CD14-positive monocyte (primary cell): Measurements from ENCODE around the gene CIB4. TPM values are rescaled to one million over a fixed set of nuclear protein-coding genes. Genes with fewer than 3 reads are reported as not detected.

Source experiments
- DNase-seq, 3 donors: peaks; one replicate each; pipeline ENCODE4 v3.0.0-alpha.2; 2011 to 2022
- H2AFZ ChIP-seq: 2 replicates; pipeline ENCODE4 v1.6.0; 2012; ENCODE audit warnings: mild to moderate bottlenecking, low read depth, low read length, inconsistent platforms; ENCODE audit not compliant: insufficient read depth, poor library complexity, severe bottlenecking
- H3K27ac ChIP-seq, 2 donors: 1 replicate in 1 of 2; 2 replicates in 1 of 2; pipeline ENCODE4 v1.5.1; 2012 to 2013; ENCODE audit warnings: low read length in 2 of 2, control low read depth in 1 of 2, inconsistent platforms in 1 of 2, low read depth in 1 of 2, mild to moderate bottlenecking in 1 of 2
- H3K27me3 ChIP-seq, 2 donors: one replicate each; pipeline versions ENCODE4 v1.6.0 to v1.6.1; 2011 to 2013; ENCODE audit warnings: low read length in 2 of 2; ENCODE audit not compliant: control insufficient read depth in 2 of 2, insufficient read depth in 2 of 2
- H3K36me3 ChIP-seq, 2 donors: replicated peaks in 1 of 2; 1 replicate in 1 of 2; 2 replicates in 1 of 2; pipeline versions ENCODE4 v1.5.1 to v1.6.1; 2012 to 2013; ENCODE audit warnings: low read length in 2 of 2, control low read depth in 1 of 2, inconsistent platforms in 1 of 2, mild to moderate bottlenecking in 1 of 2; ENCODE audit not compliant: insufficient read depth in 2 of 2, control insufficient read depth in 1 of 2
- H3K4me1 ChIP-seq, 2 donors: 1 replicate in 1 of 2; 2 replicates in 1 of 2; pipeline versions ENCODE4 v1.5.1 to v1.6.1; 2012 to 2013; ENCODE audit warnings: low read length in 2 of 2, control low read depth in 1 of 2, inconsistent platforms in 1 of 2, mild to moderate bottlenecking in 1 of 2, moderate library complexity in 1 of 2; ENCODE audit not compliant: insufficient read depth in 2 of 2, control insufficient read depth in 1 of 2
- H3K4me2 ChIP-seq: replicated peaks from 2 replicates; pipeline ENCODE3; 2012; ENCODE audit warnings: low read length, moderate library complexity, mild to moderate bottlenecking; ENCODE audit not compliant: poor library complexity, severe bottlenecking; ENCODE audit errors: extremely low read depth
- H3K4me3 ChIP-seq, 3 experiments: fragments of 200-600 bp in 1 of 3; sonication (generic) in 1 of 3; replicated peaks in 1 of 3; 1 replicate in 2 of 3; 2 replicates in 1 of 3; pipeline ENCODE4 v1.5.1; 2011 to 2013; ENCODE audit warnings: low read length in 3 of 3, mild to moderate bottlenecking in 3 of 3, control low read depth in 2 of 3, low read depth in 2 of 3, inconsistent platforms in 1 of 3, moderate library complexity in 1 of 3
- H3K79me2 ChIP-seq: 2 replicates; pipeline ENCODE4 v1.6.0; 2012; ENCODE audit warnings: mild to moderate bottlenecking, control low read depth, inconsistent platforms, low read length, moderate library complexity; ENCODE audit not compliant: insufficient read depth
- H3K9ac ChIP-seq: 2 replicates; pipeline ENCODE4 v1.6.0; 2017; ENCODE audit warnings: low read length, mild to moderate bottlenecking; ENCODE audit not compliant: insufficient read depth, poor library complexity, severe bottlenecking
- H3K9me3 ChIP-seq, 2 donors: replicated peaks in 1 of 2; 1 replicate in 1 of 2; 2 replicates in 1 of 2; pipeline versions ENCODE4 v1.5.1 to v1.6.1; 2012 to 2013; ENCODE audit warnings: low read length in 2 of 2, control low read depth in 1 of 2; ENCODE audit not compliant: control insufficient read depth in 1 of 2, insufficient read depth in 1 of 2
- H4K20me1 ChIP-seq: 2 replicates; pipeline ENCODE4 v1.6.0; 2012; ENCODE audit warnings: mild to moderate bottlenecking, low read length, control low read depth, moderate library complexity; ENCODE audit not compliant: insufficient read depth
- H3K27ac Mint-ChIP-seq, 7 donors: one replicate each; pipeline ENCODE4 v1.8.0; 2020; ENCODE audit warnings: mild to moderate bottlenecking in 7 of 7, mixed read lengths in 7 of 7, moderate library complexity in 6 of 7, inconsistent platforms in 2 of 7
- H3K27me3 Mint-ChIP-seq, 3 donors: one replicate each; pipeline ENCODE4 v1.8.0; 2021 to 2022; ENCODE audit warnings: low read depth in 3 of 3, mild to moderate bottlenecking in 3 of 3, mixed read lengths in 3 of 3, moderate library complexity in 3 of 3, inconsistent platforms in 1 of 3
- H3K36me3 Mint-ChIP-seq, 2 donors: one replicate each; pipeline ENCODE4 v1.8.0; 2020; ENCODE audit warnings: mixed read lengths in 2 of 2, inconsistent platforms in 1 of 2, mild to moderate bottlenecking in 1 of 2
- H3K4me1 Mint-ChIP-seq: one replicate; pipeline ENCODE4 v1.8.0; 2020; ENCODE audit warnings: mild to moderate bottlenecking, mixed read lengths
- H3K4me3 Mint-ChIP-seq, 2 donors: one replicate each; pipeline ENCODE4 v1.8.0; 2020; ENCODE audit warnings: mild to moderate bottlenecking in 2 of 2, mixed read lengths in 2 of 2, moderate library complexity in 1 of 2
- H3K9me3 Mint-ChIP-seq, 7 donors: one replicate each; pipeline ENCODE4 v1.8.0; 2020 to 2022; ENCODE audit warnings: mixed read lengths in 7 of 7, mild to moderate bottlenecking in 6 of 7, moderate library complexity in 6 of 7, inconsistent platforms in 2 of 7
- WGBS: methylation state at CpG from one replicate; pipeline ENCODE4 v1.1.5; 2013; ENCODE audit warnings: missing lambda C conversion rate; ENCODE audit not compliant: insufficient coverage; 5-methylcytosine and 5-hydroxymethylcytosine counted together
- intact Hi-C, 2 donors: fragments of 100-400 bp; cut with micrococcal nuclease; formaldehyde crosslinking; loops; one replicate each; pipeline versions ENCODE4 v1.15.0 to v1.15.1; 2023
- polyA plus RNA-seq, 3 donors: library from polyadenylated mRNA; depleted of rRNA in 1 of 3; unstranded in 2 of 3; stranded (reverse) in 1 of 3; fragments of 300-500 nt in 2 of 3; fragments of >200 nt in 1 of 3; fragmentation: Illumina TruSeq in 2 of 3; gene quantifications; 1 replicate in 2 of 3; 2 replicates in 1 of 3; pipeline ENCODE4 v1.2.3, GENCODE V29; 2012 to 2021
- TF ChIP-seq, protein P1 (sequence below): fragments of 200-600 bp; IDR thresholded peaks from one replicate; pipeline ENCODE4 v1.8.0; 2022; ENCODE audit warnings: antibody characterized with exemption, mild to moderate bottlenecking

The CIB4 gene
- polyA plus RNA-seq, 3 donors: not detected

- H3K9me3 ChIP-seq: no peaks in the 10 kb centered on the region
- DNase-seq: no peak
- Mint-ChIP-seq H3K4me1 (peaks cover 12% of the 10 kb centered on the region), H3K27me3 (peaks cover 4 to 10% (median 8%) of the 10 kb centered on the region in 3 donors), H3K9me3 (peaks cover 0 to 2% (median 0%) of the 10 kb centered on the region in 7 donors), H3K27ac (no peak overlapping the region), H3K4me3 (no peak overlapping the region), H3K36me3 (no peaks in the 10 kb centered on the region)
- peaks cover 0 to 2% of the 10 kb centered on the region in 2 donors for H3K27me3 ChIP-seq
- H3K4me1 ChIP-seq: peaks cover 9 to 14% of the 10 kb centered on the region in 2 donors
- TF ChIP-seq, protein P1, sequence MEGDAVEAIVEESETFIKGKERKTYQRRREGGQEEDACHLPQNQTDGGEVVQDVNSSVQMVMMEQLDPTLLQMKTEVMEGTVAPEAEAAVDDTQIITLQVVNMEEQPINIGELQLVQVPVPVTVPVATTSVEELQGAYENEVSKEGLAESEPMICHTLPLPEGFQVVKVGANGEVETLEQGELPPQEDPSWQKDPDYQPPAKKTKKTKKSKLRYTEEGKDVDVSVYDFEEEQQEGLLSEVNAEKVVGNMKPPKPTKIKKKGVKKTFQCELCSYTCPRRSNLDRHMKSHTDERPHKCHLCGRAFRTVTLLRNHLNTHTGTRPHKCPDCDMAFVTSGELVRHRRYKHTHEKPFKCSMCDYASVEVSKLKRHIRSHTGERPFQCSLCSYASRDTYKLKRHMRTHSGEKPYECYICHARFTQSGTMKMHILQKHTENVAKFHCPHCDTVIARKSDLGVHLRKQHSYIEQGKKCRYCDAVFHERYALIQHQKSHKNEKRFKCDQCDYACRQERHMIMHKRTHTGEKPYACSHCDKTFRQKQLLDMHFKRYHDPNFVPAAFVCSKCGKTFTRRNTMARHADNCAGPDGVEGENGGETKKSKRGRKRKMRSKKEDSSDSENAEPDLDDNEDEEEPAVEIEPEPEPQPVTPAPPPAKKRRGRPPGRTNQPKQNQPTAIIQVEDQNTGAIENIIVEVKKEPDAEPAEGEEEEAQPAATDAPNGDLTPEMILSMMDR: no peak
- H2AFZ ChIP-seq: no peak overlapping the region
- no peak overlapping the region for H3K4me3 ChIP-seq
- H4K20me1 ChIP-seq: no peaks in the 10 kb centered on the region
- H3K79me2 ChIP-seq: no peaks in the 10 kb centered on the region
- intact Hi-C loops: no loop called here
- H3K27ac ChIP-seq: no peak overlapping the region
- no peak overlapping the region for H3K9ac ChIP-seq
- no peak overlapping the region for H3K4me2 ChIP-seq
- no peaks in the 10 kb centered on the region for H3K36me3 ChIP-seq
- 67% methylated on average over 3 of the region's 10 CpGs for WGBS
Observed at GRCh38 chr2:26615336-26615859, 25.8 kb downstream of the CIB4 start.

DNA sequence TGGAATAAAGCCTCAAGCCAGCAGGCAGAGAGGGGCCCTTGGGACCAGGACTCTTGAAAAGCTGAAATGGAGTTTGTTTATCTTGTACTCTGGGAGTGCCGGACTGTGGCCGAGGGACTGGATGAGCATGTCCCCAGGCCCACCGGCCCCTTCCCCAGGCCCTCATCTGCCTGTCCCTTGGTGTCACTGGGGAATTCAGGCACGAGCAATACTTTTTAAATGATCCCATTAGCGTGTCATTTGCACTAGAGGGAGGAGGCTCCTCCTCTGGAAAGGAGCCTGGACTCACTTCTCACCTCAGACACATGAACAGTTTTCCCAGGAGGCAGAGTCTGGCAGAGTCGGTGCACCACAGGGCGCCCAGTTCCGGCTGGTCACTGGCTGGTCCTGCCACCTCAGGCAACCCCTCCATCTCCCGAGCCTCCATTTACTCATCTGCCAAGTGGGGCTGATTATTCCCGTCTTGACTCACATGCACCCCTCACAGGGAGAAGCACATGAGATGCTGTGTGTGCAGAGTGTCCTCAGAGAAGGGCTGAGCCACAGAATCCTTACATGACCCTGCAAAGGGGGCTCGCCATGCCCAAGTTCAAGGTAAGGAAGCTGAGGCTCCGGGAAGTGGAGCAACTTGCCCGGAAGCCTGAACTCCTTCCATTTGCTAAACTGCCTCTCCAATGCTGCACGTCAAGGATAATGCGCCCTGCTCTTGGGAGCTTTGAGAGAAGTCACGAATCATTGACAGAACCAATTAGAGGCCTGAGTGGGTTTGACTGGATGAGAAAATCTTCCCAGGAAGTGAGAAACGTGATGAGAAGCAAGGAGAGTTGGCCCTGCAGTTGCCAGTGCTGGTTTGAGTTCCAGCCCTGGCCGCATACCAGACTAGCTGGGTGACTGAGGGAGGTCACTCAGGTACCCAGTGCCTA lies 26.7 kb downstream of the CIB4 start:
- Histone ChIP-seq H3K4me2 (no peak overlapping the region), H3K79me2 (no peaks in the 10 kb centered on the region), H2AFZ (no peak overlapping the region), H3K36me3 (no peaks in the 10 kb centered on the region), H3K27me3 (no peaks in the 10 kb centered on the region), H3K27ac (no peak overlapping the region), H4K20me1 (no peaks in the 10 kb centered on the region), H3K4me1 (peaks cover 6 to 13% of the 10 kb centered on the region in 2 donors), H3K9me3 (no peaks in the 10 kb centered on the region), H3K4me3 (no peak overlapping the region), H3K9ac (no peak overlapping the region)
- intact Hi-C loops: no loop called here
- no peak for DNase-seq
- H3K4me3 Mint-ChIP-seq: no peak overlapping the region
- H3K9me3 Mint-ChIP-seq: peaks cover 0 to 2% (median 0%) of the 10 kb centered on the region in 7 donors
- no peaks in the 10 kb centered on the region for H3K36me3 Mint-ChIP-seq
- peaks cover 4 to 8% (median 6%) of the 10 kb centered on the region in 3 donors for H3K27me3 Mint-ChIP-seq
- peaks cover 10% of the 10 kb centered on the region for H3K4me1 Mint-ChIP-seq
- WGBS: 88% methylated on average over 6 of the region's 18 CpGs
- H3K27ac Mint-ChIP-seq: no peak overlapping the region
- TF ChIP-seq, protein P1: no peak
